Mammary epithelial cell (primary cell): ENCODE data around the gene DDX49.
"Not testable (repeated sequence)": the region's sequence is repeated elsewhere in the genome, so short reads cannot be mapped to it uniquely, and the experiment has no call there.

Experiments used
- EZH2 ChIP-seq: IDR thresholded peaks from 2 replicates; pipeline ENCODE4 v1.6.1; 2012; ENCODE audit warnings: low read length, inconsistent platforms, borderline replicate concordance
- TF ChIP-seq, protein P1 (sequence below), 2 donors: IDR thresholded peaks in 1 of 2; conservative IDR thresholded peaks in 1 of 2; 2 replicates each; pipeline ENCODE4 v1.5.1; 2011 to 2012; ENCODE audit warnings: inconsistent platforms in 2 of 2, low read length in 2 of 2, mild to moderate bottlenecking in 2 of 2, control low read depth in 1 of 2, low read depth in 1 of 2; ENCODE audit not compliant: insufficient read depth in 1 of 2; ENCODE audit errors: extremely low read depth in 1 of 2

DNA sequence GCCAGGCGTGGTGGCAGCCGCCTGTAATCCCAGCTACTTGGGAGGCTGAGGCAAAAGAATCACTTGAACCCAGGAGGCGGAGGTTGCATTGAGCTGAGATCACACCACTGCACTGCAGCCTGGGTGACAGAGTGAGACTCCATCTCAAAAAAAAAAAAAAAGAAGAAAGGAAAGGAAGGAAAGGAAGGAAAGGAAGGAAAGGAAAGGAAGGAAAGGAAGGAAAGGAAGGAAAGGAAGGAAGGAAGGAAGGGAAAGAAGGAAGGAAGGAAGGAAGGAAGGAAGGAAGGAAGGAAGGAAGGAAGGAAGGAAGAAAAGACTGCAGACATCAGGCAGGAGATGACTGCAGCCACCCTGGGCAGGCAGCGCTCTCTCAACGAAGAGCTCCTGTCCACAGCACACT is 17.0 kb upstream of the DDX49 start:
- TF ChIP-seq, protein P1, sequence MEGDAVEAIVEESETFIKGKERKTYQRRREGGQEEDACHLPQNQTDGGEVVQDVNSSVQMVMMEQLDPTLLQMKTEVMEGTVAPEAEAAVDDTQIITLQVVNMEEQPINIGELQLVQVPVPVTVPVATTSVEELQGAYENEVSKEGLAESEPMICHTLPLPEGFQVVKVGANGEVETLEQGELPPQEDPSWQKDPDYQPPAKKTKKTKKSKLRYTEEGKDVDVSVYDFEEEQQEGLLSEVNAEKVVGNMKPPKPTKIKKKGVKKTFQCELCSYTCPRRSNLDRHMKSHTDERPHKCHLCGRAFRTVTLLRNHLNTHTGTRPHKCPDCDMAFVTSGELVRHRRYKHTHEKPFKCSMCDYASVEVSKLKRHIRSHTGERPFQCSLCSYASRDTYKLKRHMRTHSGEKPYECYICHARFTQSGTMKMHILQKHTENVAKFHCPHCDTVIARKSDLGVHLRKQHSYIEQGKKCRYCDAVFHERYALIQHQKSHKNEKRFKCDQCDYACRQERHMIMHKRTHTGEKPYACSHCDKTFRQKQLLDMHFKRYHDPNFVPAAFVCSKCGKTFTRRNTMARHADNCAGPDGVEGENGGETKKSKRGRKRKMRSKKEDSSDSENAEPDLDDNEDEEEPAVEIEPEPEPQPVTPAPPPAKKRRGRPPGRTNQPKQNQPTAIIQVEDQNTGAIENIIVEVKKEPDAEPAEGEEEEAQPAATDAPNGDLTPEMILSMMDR (conservative IDR thresholded peaks at IDR 0.05 in 1 of 2, IDR thresholded peaks at IDR 0.05 in 1 of 2; ENCODE audit: extremely low read depth in 1 of 2, insufficient read depth in 1 of 2, low read depth in 1 of 2, low read length in 2 of 2), result not testable (repeated sequence)
- TF ChIP-seq EZH2, result not testable (repeated sequence)
